ENCODE results near the gene OR10X1.

OR10X1 gene

GRCh38 chr1:158579733-158580132 is at the start of gene OR10X1:
Gene OR10X1, minus strand, starts transcription at chr1:158579899. Its CDS starts 0 bp downstream, at chr1:158579899.
- no peak for DNase-seq

GRCh38 chr1:158613764-158614163 is 34.1 kb upstream of the OR10X1 start:
- DNase-seq: no peak

- no peak for DNase-seq
Observed at GRCh38 chr1:158611916-158612315, 32.2 kb upstream of the OR10X1 start.

GRCh38 chr1:158607296-158607695 is 27.6 kb upstream of the OR10X1 start:
- no peak for DNase-seq

- DNase-seq: no peak
Observed at GRCh38 chr1:158604968-158605367, 25.3 kb upstream of the OR10X1 start, which contains the start of gene OR10Z1. Gene OR10Z1, plus strand, starts transcription at chr1:158605268. Its CDS starts 1,171 bp downstream, at chr1:158606439.

- DNase-seq: no peak
Observed at GRCh38 chr1:158600735-158601134, 21.0 kb upstream of the OR10X1 start.

- DNase-seq: no peak
Observed at GRCh38 chr1:158586942-158587341, 7.2 kb upstream of the OR10X1 start.

- DNase-seq: no peak
Observed at GRCh38 chr1:158583962-158584361, 4.3 kb upstream of the OR10X1 start.

- DNase-seq: no peak
Observed at GRCh38 chr1:158577561-158577960, 2.1 kb downstream of the OR10X1 start.

GRCh38 chr1:158572226-158572625 is 7.5 kb downstream of the OR10X1 start:
- DNase-seq: no peak

- DNase-seq: no peak
Observed at GRCh38 chr1:158570480-158570879, 9.2 kb downstream of the OR10X1 start, which contains the start of gene OR6P1. Gene OR6P1, minus strand, starts transcription at chr1:158570580. Its CDS starts 6,976 bp downstream, at chr1:158563604.

- DNase-seq: no peak
Observed at GRCh38 chr1:158564608-158565007, 15.1 kb downstream of the OR10X1 start.

- DNase-seq: no peak
Observed at GRCh38 chr1:158563853-158564252, 15.8 kb downstream of the OR10X1 start.

- no peak for DNase-seq
Observed at GRCh38 chr1:158559696-158560095, 20.0 kb downstream of the OR10X1 start.

GRCh38 chr1:158554352-158554751 is 25.3 kb downstream of the OR10X1 start, which contains the start of gene OR6Y1:
Gene OR6Y1, minus strand, starts transcription at chr1:158554405. Its CDS starts 6,300 bp downstream, at chr1:158548105.
- no peak for DNase-seq

GRCh38 chr1:158552296-158552695 is 27.4 kb downstream of the OR10X1 start:
- DNase-seq: no peak

- DNase-seq: no peak
Observed at GRCh38 chr1:158547533-158547932, 32.2 kb downstream of the OR10X1 start.

GRCh38 chr1:158537609-158538008 is 42.1 kb downstream of the OR10X1 start:
- no peak for DNase-seq

GRCh38 chr1:158534496-158534895 is 45.2 kb downstream of the OR10X1 start:
- no peak for DNase-seq
